ENCODE measurements around the gene OSER1.

Gene OSER1

DNA sequence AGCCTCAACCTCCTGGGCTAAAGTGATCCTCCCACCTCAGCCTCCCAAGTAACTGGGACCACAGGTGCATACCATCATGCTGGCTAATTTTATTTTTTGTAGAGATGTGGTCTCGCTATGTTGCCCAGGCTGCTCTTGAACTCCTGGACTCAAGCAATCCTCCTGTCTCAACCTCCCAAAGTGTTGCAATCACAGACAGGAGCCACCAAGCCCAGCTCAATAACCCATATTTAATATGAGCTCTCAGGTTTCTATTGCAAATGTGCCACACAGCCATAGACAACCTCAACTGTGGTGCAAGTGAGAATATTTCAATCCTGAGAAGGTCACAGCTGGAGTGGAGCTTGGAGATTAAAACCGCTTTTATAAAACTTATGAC is 38.0 kb downstream of the OSER1 start:
- DNase-seq: no peak

- DNase-seq: no peak
Measured at GRCh38 chr20:44171775-44172571, 38.6 kb downstream of the OSER1 start.

GRCh38 chr20:44170816-44171410 is 39.7 kb downstream of the OSER1 start:
- no peak for DNase-seq

GRCh38 chr20:44167736-44168135 is 42.8 kb downstream of the OSER1 start:
- DNase-seq: no peak

- no peak for DNase-seq
Measured at GRCh38 chr20:44166477-44166876, 44.1 kb downstream of the OSER1 start.

DNA sequence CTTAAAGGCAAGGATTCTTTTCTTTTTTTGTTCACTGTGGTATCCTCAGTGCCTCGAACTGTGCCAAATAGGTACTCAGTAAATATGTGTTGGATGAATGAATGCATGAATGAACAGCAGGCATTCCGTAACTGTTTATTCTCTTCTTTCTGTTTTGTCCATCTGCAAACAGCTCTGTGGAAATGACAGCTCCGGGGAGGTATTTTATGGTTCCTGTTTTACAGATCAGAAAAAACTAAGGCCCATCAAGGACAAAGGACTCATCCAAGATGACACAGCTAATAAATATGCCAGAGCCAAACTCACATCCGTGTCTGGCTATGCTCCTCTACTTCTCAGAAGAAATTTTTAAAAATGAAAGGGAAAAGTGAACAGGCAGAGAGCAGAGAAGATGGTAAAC is 44.6 kb downstream of the OSER1 start:
- no peak for DNase-seq

GRCh38 chr20:44160133-44160532 is 50.4 kb downstream of the OSER1 start:
- no peak for DNase-seq

GRCh38 chr20:44159711-44160110 is 50.9 kb downstream of the OSER1 start:
- no peak for DNase-seq

- no peak for DNase-seq
Measured at GRCh38 chr20:44159125-44159524, 51.4 kb downstream of the OSER1 start.

DNA sequence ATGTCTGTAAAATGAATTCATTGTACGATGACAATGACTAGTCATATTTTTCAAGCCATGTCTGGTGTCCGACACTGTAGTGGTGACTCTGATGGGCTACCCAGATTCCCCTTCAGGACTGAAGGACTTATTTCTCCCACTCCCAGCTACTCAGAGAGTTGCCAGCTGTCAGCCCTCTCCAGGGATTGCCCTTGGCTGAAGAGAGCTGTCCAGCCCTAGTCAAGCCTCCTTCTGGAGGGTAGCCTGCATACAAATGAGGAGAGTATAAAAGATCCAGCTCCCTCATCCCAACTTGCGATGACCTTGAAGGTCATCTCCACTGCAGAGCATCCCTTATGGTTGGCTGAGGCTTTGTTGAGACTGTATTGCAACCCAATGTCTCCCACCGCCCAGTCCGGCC is 53.5 kb downstream of the OSER1 start:
- no peak for DNase-seq

GRCh38 chr20:44154521-44155001 is 56.0 kb downstream of the OSER1 start:
- no peak for DNase-seq

DNA sequence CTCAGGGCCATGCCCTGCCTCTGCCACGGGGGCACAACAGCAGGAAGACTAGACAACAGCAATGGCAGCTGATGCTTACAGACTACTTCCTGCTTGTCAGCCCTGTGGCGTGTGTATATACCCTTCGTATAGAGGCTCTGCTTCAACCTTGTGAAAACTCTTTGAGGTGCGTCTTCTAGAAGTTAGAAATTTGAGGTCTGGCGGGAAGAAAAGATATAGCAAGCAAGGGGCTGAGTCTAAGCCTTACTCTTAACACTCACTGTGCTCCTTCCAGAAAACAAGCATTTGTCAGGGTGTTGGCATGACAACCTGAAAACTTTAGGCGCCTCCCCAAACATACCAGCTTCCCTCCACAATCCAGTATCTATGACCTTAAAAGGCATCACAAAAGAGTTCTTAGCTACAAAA is 56.9 kb downstream of the OSER1 start:
- DNase-seq: no peak

DNA sequence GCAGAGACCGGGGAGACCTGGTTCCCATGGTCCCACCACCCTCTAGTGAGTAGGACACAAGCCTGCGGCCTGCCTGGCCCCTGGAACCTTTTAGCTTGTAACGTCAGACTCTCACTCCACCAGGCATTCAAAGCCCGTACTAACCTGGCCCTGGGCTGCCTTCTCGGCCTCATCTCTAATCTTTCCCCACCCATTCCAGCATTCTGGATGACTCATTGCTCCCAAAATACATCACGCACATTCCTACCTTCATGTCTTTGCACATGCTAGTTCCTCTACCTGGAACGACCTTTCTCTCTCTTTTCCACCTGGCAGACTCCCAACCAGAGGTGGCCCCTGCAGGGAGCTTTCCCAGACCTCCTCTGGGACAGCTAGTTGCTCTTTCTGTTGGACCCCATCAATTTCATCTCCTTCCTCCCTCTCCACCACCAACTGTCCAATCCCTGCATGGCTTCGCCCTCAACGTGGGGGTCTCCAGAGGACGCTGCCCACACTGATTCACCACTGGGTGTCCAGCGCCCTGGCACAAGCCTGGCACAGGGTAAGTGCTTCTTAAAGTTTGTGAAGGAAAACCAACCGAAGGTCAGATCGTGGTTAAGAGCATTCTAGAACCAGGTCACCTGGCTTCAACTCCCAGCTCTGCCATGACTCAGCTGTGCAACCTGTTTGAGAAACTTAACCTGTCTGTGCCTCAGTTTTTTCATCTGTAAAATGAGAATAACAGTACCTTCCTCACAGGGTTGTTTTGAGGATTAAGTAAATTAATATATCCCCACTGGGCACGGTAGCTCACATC is 58.8 kb downstream of the OSER1 start:
- no peak for DNase-seq

GRCh38 chr20:44146272-44146671 is 64.3 kb downstream of the OSER1 start:
- DNase-seq: no peak

Measured in activated CD4-positive, alpha-beta T cell treated with anti-CD3 and anti-CD28 coated beads for 4 hours (primary cell).